Osteocyte (in vitro differentiated cells): ENCODE results near the gene CD82. TPM values are rescaled to one million over a fixed set of nuclear protein-coding genes. Genes with fewer than 3 reads are reported as not detected.

ENCODE experiments used
- DNase-seq: peaks from one replicate; pipeline ENCODE4 v3.0.0; 2021; ENCODE audit warnings: mixed read lengths; ENCODE audit not compliant: unreplicated experiment; ENCODE audit errors: extremely low spot score
- H3K27ac Mint-ChIP-seq: one replicate; pipeline ENCODE4 v1.8.0; 2021; ENCODE audit warnings: mild to moderate bottlenecking, mixed read lengths; ENCODE audit not compliant: unreplicated experiment
- H3K27me3 Mint-ChIP-seq: one replicate; pipeline ENCODE4 v1.8.0; 2021; ENCODE audit warnings: mixed read lengths; ENCODE audit not compliant: unreplicated experiment
- H3K36me3 Mint-ChIP-seq: one replicate; pipeline ENCODE4 v1.8.0; 2021; ENCODE audit warnings: mixed read lengths; ENCODE audit not compliant: unreplicated experiment
- H3K4me1 Mint-ChIP-seq: one replicate; pipeline ENCODE4 v1.8.0; 2021; ENCODE audit warnings: mixed read lengths; ENCODE audit not compliant: unreplicated experiment
- H3K4me3 Mint-ChIP-seq: one replicate; pipeline ENCODE4 v1.8.0; 2021; ENCODE audit warnings: mild to moderate bottlenecking, moderate library complexity, mixed read lengths; ENCODE audit not compliant: unreplicated experiment
- H3K9me3 Mint-ChIP-seq: one replicate; pipeline ENCODE4 v1.8.0; 2021; ENCODE audit warnings: mixed read lengths; ENCODE audit not compliant: unreplicated experiment
- CTCF ChIP-seq: fragments of 200-600 bp; sonication (generic); IDR thresholded peaks from 2 replicates; pipeline ENCODE4 v1.5.0; 2021; ENCODE audit warnings: antibody characterized with exemption, mild to moderate bottlenecking, moderate library complexity
- total RNA-seq: library from RNA; stranded (reverse); gene quantifications from 2 replicates; pipeline ENCODE4 v1.2.1, GENCODE V29; 2021

The CD82 gene
- total RNA-seq, 1 donor from 2014 or later = 34.6 TPM

GRCh38 chr11:44564670-44565210, 723 bp upstream of the CD82 start:
- H3K27me3 Mint-ChIP-seq = no peaks in the 10 kb centered on the region
- peak; percentile 87 for DNase-seq
- peak overlapping the region; percentile 75 for H3K4me3 Mint-ChIP-seq
- TF ChIP-seq CTCF = no peak
- peaks cover 50% of the 10 kb centered on the region for H3K4me1 Mint-ChIP-seq
- no peaks in the 10 kb centered on the region for H3K36me3 Mint-ChIP-seq
- H3K27ac Mint-ChIP-seq = peak overlapping the region; percentile 98
- H3K9me3 Mint-ChIP-seq = no peaks in the 10 kb centered on the region

DNA sequence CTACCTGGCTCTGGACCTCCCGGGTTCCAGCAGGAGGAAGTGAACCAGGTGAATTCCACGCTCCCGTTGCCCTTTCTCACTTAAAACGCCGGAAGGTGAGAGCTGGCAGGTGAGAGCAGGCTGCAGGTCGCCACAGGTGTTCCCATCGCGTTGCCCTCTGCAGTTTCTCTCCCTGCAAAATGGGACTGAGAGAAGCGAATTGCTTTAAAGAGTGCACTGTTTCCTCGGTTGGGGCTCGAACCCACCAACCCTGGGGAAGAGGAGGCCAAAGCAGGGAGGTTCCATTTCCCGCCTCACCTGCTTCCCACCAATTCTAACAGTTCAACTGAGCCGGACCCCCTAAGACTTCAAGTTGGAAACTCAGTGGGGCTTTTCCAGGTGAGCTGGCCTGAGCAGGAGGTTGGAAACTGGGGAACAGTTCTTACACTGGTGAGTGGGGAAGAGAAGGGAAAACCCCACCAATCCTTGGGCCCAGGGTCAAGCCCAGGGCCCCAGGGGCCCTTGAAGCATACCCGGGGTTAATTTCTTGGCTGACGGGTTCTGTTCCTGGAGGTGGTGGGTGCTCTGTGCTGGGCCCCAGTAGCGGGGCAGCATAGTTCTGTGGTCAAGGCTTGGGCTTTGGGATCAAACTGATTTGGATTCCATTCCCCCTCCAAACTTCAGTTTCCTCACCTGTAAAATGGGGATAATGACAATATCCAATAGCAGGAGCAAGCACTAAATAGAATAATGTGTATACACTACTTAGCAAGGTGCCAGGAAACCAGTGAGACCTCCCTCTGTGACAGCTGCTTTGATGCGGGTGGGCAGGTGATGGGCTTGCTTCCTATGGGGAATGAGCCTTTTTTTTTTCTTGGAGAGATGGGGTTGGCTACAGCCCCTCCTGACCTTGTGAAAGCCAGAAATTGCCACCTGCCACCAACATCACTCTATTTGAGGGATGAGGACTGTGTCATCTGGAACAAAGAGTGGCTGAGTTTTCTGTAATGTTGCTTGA, 788 bp downstream of the CD82 start:
- Mint-ChIP-seq H3K36me3 (no peaks in the 10 kb centered on the region), H3K27me3 (no peaks in the 10 kb centered on the region), H3K9me3 (no peaks in the 10 kb centered on the region), H3K27ac (no peak overlapping the region), H3K4me3 (peak overlapping the region; percentile 72), H3K4me1 (peaks cover 64% of the 10 kb centered on the region)
- DNase-seq = no peak
- no peak for TF ChIP-seq CTCF

DNA sequence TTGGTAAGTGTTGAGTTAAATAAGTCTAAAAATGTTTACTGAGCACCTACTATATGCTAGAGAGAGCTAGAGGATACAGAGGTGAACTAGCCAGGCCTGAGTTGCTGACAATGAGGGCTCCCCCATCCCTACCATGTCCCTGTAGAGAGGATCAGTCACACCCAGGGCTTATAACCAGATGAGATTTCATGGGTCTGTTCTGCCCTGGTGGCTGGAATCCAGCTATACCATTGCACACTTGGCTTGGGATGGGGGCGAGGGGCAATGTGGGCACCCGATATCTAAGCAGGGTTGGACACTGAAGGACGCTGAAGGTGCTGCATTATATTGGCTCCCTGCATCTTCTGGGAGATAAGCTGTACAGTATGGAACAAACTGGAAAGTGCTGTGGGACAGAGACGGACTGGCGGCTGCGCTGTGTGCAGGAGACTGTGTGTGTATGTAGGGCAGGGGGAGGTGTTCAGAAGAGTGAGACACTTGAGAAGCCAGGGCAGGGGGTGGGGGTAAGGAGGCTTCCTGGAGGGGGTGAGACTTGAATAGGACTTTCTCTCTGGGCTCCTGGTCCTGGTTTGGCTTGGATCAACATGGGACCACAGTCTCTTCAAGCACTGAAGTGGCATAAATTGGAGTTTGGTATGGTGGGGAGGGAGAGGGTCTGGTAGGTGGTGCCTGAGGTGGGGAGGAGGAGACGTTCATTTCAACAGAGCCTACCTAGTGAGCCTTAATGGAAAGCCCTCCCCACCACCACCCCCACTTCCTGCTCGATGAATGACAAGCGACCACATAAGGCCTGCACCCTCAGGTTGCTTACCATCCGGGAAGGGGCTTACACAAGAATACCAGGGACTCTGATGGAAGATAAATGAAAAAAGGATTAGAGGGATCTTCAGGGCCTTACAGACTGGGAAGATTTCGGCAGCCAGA, 1.8 kb downstream of the CD82 start:
- Mint-ChIP-seq H3K27ac (peak overlapping the region; percentile 61), H3K4me3 (no peak overlapping the region), H3K36me3 (no peaks in the 10 kb centered on the region)

GRCh38 chr11:44567876-44568256, 2.4 kb downstream of the CD82 start:
- Mint-ChIP-seq H3K4me1 (peaks cover 76% of the 10 kb centered on the region), H3K36me3 (no peaks in the 10 kb centered on the region), H3K27me3 (no peaks in the 10 kb centered on the region), H3K27ac (peak overlapping the region; percentile 61), H3K4me3 (no peak overlapping the region), H3K9me3 (no peaks in the 10 kb centered on the region)
- no peak for TF ChIP-seq CTCF
- no peak for DNase-seq

More for the DNA sequence above, 1.8 kb downstream of the CD82 start:
- no peaks in the 10 kb centered on the region for H3K9me3 Mint-ChIP-seq
- H3K4me1 Mint-ChIP-seq = peaks cover 72% of the 10 kb centered on the region
- H3K27me3 Mint-ChIP-seq = no peaks in the 10 kb centered on the region
- TF ChIP-seq CTCF = peak; percentile 23
- DNase-seq = no peak
